Ovary (tissue), 3 donors: ENCODE data around the gene FIGNL1.

Experiments
- CTCF ChIP-seq, 3 donors: fragments of 450-650 bp in 2 of 3; fragments of 200-600 bp in 1 of 3; IDR thresholded peaks; one replicate each; pipeline versions ENCODE4 v1.5.1 to v1.8.0; 2016 to 2022; ENCODE audit warnings: antibody characterized with exemption in 3 of 3, mild to moderate bottlenecking in 1 of 3
- EP300 ChIP-seq: sonication (generic); formaldehyde crosslinking; IDR thresholded peaks from one replicate; pipeline ENCODE4 v1.6.1; 2017; ENCODE audit warnings: antibody characterized with exemption
- POLR2A ChIP-seq: fragments of 450-650 bp; IDR thresholded peaks from one replicate; pipeline ENCODE4 v1.6.1; 2017; ENCODE audit warnings: antibody characterized with exemption, mild to moderate bottlenecking, moderate library complexity
- donor health status: DM: no; HTN: no; CAD: no.

GRCh38 chr7:50466815-50467585 is 16.9 kb upstream of the FIGNL1 start:
- TF ChIP-seq EP300 (no peak), CTCF (IDR thresholded peaks at IDR 0.05) (no peak), POLR2A (no peak)
